Breast epithelium (tissue), 3 donors: ENCODE data around the gene UQCC2.

ENCODE experiments used
- CTCF ChIP-seq, 3 donors: fragments of 450-650 bp; IDR thresholded peaks; one replicate each; pipeline ENCODE4 v1.5.1; 2016 to 2017; ENCODE audit warnings: antibody characterized with exemption in 3 of 3, mild to moderate bottlenecking in 3 of 3, moderate library complexity in 3 of 3
- POLR2A ChIP-seq: fragments of 450-650 bp; IDR thresholded peaks from one replicate; pipeline ENCODE4 v1.6.1; 2016; ENCODE audit warnings: antibody characterized with exemption, mild to moderate bottlenecking, moderate library complexity
- POLR2AphosphoS5 ChIP-seq, 3 donors: sonication (generic); formaldehyde crosslinking; IDR thresholded peaks; one replicate each; pipeline ENCODE4 v1.6.1; 2017; ENCODE audit warnings: antibody characterized with exemption in 3 of 3

GRCh38 chr6:33727126-33727525 is 15.6 kb upstream of the UQCC2 start:
- TF ChIP-seq CTCF (IDR thresholded peaks at IDR 0.05) (no peak), POLR2A (no peak), POLR2AphosphoS5 (IDR thresholded peaks at IDR 0.05) (no peak)
